GM23338 (cell line): Measurements from ENCODE around the gene EXOC3L4. TPM values are rescaled to one million over a fixed set of nuclear protein-coding genes. Genes with fewer than 3 reads are reported as not detected.
"Not testable (repeated sequence)": the region's sequence is repeated elsewhere in the genome, so short reads cannot be mapped to it uniquely, and the experiment has no call there.

ENCODE experiments used
- ATAC-seq: fragments of 200-7000 bp; cut with Tn5 transposase; 3 replicates; pipeline ENCODE4 v1.9.1; 2020
- DNase-seq: peaks from one replicate; pipeline ENCODE4 v3.0.0-alpha.2; 2015; ENCODE audit warnings: low spot score
- H2AFZ ChIP-seq: fragments of 200-600 bp; sonication (generic); 2 replicates; pipeline ENCODE4 v1.8.0; 2016; ENCODE audit warnings: antibody characterized with exemption, mild to moderate bottlenecking, moderate library complexity
- H3F3A ChIP-seq: fragments of 200-600 bp; sonication (generic); replicated peaks from 2 replicates; pipeline ENCODE4 v1.8.0; 2017; ENCODE audit warnings: antibody characterized with exemption, mixed run types, low read depth
- H3K27ac ChIP-seq: fragments of 200-600 bp; sonication (generic); 2 replicates; pipeline ENCODE4 v1.6.1; 2016; ENCODE audit warnings: low read depth
- H3K27me3 ChIP-seq: fragments of 200-600 bp; sonication (generic); 2 replicates; pipeline ENCODE4 v1.8.0; 2016; ENCODE audit warnings: mild to moderate bottlenecking, mixed run types, moderate library complexity; ENCODE audit not compliant: insufficient read depth
- H3K36me3 ChIP-seq: fragments of 200-600 bp; sonication (generic); 2 replicates; pipeline ENCODE4 v1.8.0; 2016; ENCODE audit warnings: mild to moderate bottlenecking; ENCODE audit not compliant: insufficient read depth
- H3K4me1 ChIP-seq: fragments of 200-600 bp; sonication (generic); 2 replicates; pipeline ENCODE4 v1.8.0; 2016; ENCODE audit warnings: mild to moderate bottlenecking, moderate library complexity; ENCODE audit not compliant: insufficient read depth
- H3K4me2 ChIP-seq: fragments of 200-600 bp; sonication (generic); 2 replicates; pipeline ENCODE4 v1.7.1; 2017; ENCODE audit warnings: mixed run types
- H3K4me3 ChIP-seq: fragments of 200-600 bp; sonication (generic); 2 replicates; pipeline ENCODE4 v1.6.1; 2016; ENCODE audit warnings: mixed run types
- H3K79me2 ChIP-seq: fragments of 200-600 bp; sonication (generic); replicated peaks from 2 replicates; pipeline ENCODE4 v1.8.0; 2017; ENCODE audit warnings: mild to moderate bottlenecking; ENCODE audit not compliant: insufficient read depth
- H3K9me2 ChIP-seq: fragments of 200-600 bp; sonication (generic); 2 replicates; pipeline ENCODE4 v1.8.0; 2017; ENCODE audit not compliant: insufficient read depth
- H4K20me1 ChIP-seq: fragments of 200-600 bp; sonication (generic); replicated peaks from 2 replicates; pipeline ENCODE4 v1.8.0; 2017; ENCODE audit warnings: mild to moderate bottlenecking; ENCODE audit not compliant: insufficient read depth
- H3K27ac Mint-ChIP-seq: 2 replicates; pipeline ENCODE4 v1.8.0; 2020; ENCODE audit warnings: inconsistent platforms, mild to moderate bottlenecking, moderate library complexity, mixed read lengths
- H3K27me3 Mint-ChIP-seq: 3 replicates; pipeline ENCODE4 v1.8.0; 2022; ENCODE audit warnings: low read depth, mild to moderate bottlenecking, moderate library complexity, mixed read lengths, inconsistent platforms; ENCODE audit not compliant: insufficient read depth, poor library complexity
- H3K36me3 Mint-ChIP-seq: 3 replicates; pipeline ENCODE4 v1.8.0; 2021; ENCODE audit warnings: low read depth, mild to moderate bottlenecking, inconsistent platforms, moderate library complexity, mixed read lengths
- H3K4me1 Mint-ChIP-seq: 3 replicates; pipeline ENCODE4 v1.8.0; 2020; ENCODE audit warnings: mild to moderate bottlenecking, inconsistent platforms, mixed read lengths
- H3K4me3 Mint-ChIP-seq: 3 replicates; pipeline ENCODE4 v1.8.0; 2021; ENCODE audit warnings: moderate library complexity, mild to moderate bottlenecking, inconsistent platforms, mixed read lengths
- H3K9me3 Mint-ChIP-seq: 3 replicates; pipeline ENCODE4 v1.8.0; 2020; ENCODE audit warnings: moderate library complexity, mild to moderate bottlenecking, inconsistent platforms, mixed read lengths
- CREB1 ChIP-seq: fragments of 250-450 bp; sonication (Bioruptor Pico); IDR thresholded peaks from 2 replicates; pipeline ENCODE4 v1.5.0; 2020; ENCODE audit warnings: low read depth, mild to moderate bottlenecking, moderate library complexity
- EZH2phosphoT487 ChIP-seq: fragments of 200-600 bp; sonication (generic); IDR thresholded peaks from one replicate; pipeline ENCODE4 v1.8.1; 2018; ENCODE audit warnings: antibody characterized with exemption; ENCODE audit not compliant: unreplicated experiment
- JUNB ChIP-seq: IDR thresholded peaks from one replicate; pipeline ENCODE4 v1.6.1; 2016; ENCODE audit warnings: antibody characterized with exemption; ENCODE audit not compliant: unreplicated experiment
- NANOG ChIP-seq: IDR thresholded peaks from 2 replicates; pipeline ENCODE4 v1.6.1; 2016; ENCODE audit warnings: antibody characterized with exemption, borderline replicate concordance
- POLR2AphosphoS5 ChIP-seq: IDR thresholded peaks from 2 replicates; pipeline ENCODE4 v1.6.1; 2016; ENCODE audit warnings: antibody characterized with exemption, low read depth
- ZNF114 ChIP-seq: fragments of 250-450 bp; sonication (Bioruptor Pico); IDR thresholded peaks from 2 replicates; pipeline ENCODE4 v1.5.0; 2020; ENCODE audit warnings: mild to moderate bottlenecking, moderate library complexity
- polyA plus RNA-seq: library from polyadenylated mRNA; unstranded; fragments of >200 nt; fragmentation: Nextera tagmentation; extraction: Ambion mirVana; gene quantifications from 2 replicates; pipeline ENCODE4 v1.2.1, GENCODE V29; 2016
- total RNA-seq: library from RNA; depleted of rRNA; stranded (reverse); fragments of >200 nt; shearing (Covaris generic); gene quantifications from 2 replicates; pipeline ENCODE4 v1.2.3, GENCODE V29; 2014
- TF ChIP-seq, protein P1 (sequence below): IDR thresholded peaks from 2 replicates; pipeline ENCODE4 v1.6.1; 2016; ENCODE audit warnings: antibody characterized with exemption
- TF ChIP-seq, protein P2 (sequence below): IDR thresholded peaks from one replicate; pipeline ENCODE4 v1.6.1; 2018; ENCODE audit warnings: antibody characterized with exemption; ENCODE audit not compliant: unreplicated experiment

Gene EXOC3L4
- total and polyA plus RNA-seq, 2 experiments from 2014 or later = not detected

DNA sequence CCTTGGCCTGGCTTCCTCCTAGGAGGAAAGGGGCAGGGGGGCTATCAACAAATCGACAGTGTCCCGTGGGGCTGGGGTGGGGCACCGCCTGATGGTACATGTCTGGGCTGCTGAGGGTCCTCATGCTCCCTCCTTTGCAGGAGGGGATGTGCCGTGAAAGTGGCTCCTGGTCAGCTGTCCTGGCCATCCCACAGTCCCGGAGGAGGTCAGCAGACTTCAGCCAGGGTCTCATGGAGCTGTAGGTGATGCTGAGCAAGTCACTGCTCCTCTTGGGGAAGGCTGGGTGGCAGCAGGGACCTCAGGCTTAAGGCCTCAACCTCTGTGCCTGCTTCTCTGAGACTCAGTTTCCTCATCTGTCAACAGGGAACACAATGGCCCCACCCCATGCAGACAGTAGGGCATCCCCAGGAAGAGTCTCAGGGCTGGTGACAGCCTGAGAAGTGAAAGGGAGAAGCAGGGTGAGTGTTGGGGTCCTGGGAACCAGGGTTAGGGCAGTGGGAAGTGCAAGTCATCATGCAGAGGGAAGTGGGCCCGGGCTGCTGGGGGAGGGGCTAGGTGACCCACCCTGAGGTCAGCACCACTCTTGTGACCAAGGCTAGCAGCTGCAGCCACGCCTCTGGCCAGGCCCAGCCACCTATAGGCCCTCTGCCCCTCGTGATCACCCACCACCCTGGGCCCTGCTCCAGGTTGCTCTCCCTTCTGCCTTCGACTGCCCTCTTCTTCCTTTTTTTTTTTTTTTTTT is 24.3 kb downstream of the EXOC3L4 start (continued):
- TF ChIP-seq, protein P1, sequence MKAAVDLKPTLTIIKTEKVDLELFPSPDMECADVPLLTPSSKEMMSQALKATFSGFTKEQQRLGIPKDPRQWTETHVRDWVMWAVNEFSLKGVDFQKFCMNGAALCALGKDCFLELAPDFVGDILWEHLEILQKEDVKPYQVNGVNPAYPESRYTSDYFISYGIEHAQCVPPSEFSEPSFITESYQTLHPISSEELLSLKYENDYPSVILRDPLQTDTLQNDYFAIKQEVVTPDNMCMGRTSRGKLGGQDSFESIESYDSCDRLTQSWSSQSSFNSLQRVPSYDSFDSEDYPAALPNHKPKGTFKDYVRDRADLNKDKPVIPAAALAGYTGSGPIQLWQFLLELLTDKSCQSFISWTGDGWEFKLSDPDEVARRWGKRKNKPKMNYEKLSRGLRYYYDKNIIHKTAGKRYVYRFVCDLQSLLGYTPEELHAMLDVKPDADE = no peak
- no peak for TF ChIP-seq EZH2phosphoT487
- no peak for TF ChIP-seq CREB1 (CRISPR knock-in tag)
- no peak for TF ChIP-seq JUNB
- no peak for TF ChIP-seq NANOG
- no peak for TF ChIP-seq ZNF114 (CRISPR knock-in tag)

DNA sequence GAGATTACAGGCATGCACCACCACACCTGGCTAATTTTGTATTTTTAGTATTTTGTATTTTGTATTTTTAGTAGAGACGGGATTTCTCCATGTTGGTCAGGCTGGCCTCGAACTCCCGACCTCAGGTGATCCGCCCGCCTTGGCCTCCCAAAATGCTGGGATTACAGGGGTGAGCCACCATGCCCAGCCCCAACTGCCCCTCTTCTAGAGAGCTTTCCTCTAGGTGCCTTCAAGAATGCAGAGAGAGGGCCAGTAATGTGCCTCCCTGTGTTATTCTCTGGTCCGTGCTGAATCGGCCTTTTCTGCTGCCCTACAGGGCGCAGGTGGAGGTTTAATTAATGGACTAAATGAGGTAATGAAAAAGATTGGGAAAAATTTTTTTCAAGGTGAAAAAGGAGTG is 25.0 kb downstream of the EXOC3L4 start:
- not testable (repeated sequence) for H3K27ac Mint-ChIP-seq, ATAC-seq, H3K27ac ChIP-seq, DNase-seq, H3K4me2 ChIP-seq, H3K4me3 ChIP-seq, H3K36me3 Mint-ChIP-seq, H3K36me3 ChIP-seq, H3K4me3 Mint-ChIP-seq, H3K9me3 Mint-ChIP-seq, H2AFZ ChIP-seq, H3K79me2 ChIP-seq, H3F3A ChIP-seq, H4K20me1 ChIP-seq, H3K9me2 ChIP-seq
- peaks cover 15% of the 10 kb centered on the region; the same call in 1 of the 2 replicates for H3K4me1 ChIP-seq
- Mint-ChIP-seq H3K27me3 (peaks cover 19% of the 10 kb centered on the region), H3K4me1 (peaks cover 13% of the 10 kb centered on the region)
- peaks cover 30% of the 10 kb centered on the region for H3K27me3 ChIP-seq

DNA sequence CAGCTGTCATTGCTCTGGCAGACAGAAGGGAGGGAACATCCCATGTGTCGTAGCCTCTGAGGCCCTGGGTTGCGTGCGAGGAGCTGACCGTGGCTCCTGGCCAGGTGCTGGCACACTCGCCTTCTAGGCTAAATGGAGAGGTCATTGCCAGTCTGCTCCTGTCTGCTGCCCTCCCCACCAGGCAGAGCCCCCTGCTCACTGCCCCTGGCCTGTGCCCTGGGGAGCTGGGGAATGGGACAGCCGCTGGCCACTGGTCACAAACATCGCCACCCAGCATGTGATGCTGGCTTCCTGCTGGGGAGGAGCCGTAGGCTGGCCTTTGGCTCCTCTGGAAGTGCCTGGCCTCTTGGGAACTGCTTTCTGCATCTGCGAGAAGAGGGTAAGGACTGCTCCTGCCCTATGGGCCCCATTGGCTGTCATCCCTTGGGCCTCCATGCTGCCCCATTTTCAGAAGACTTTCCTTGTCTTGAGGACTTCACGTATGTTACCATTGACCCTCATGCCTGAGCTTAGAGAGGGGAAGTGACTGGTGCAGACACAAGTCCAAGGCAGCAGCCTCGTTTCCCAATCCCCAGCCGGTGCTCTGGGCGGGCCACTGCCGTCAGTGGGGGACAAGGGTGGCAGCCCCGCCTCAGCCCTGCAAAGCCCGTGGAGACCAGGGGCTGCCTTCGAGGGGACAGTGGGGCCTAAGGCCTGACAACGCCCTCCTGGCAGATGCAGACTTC is 26.8 kb downstream of the EXOC3L4 start:
- H2AFZ ChIP-seq = no peak overlapping the region
- peaks cover 15% of the 10 kb centered on the region; the same call in 1 of the 2 replicates for H3K4me1 ChIP-seq
- H3K9me2 ChIP-seq = no peaks in the 10 kb centered on the region
- ATAC-seq (no peak), DNase-seq (no peak)
- H4K20me1 ChIP-seq = no peaks in the 10 kb centered on the region; the same call in 1 of the 2 replicates
- Mint-ChIP-seq H3K4me1 (peaks cover 15% of the 10 kb centered on the region), H3K9me3 (no peaks in the 10 kb centered on the region), H3K4me3 (0 out of 3 replicates have a peak overlapping the region, but pooled peaks have one; percentile 29), H3K36me3 (peaks cover 1% of the 10 kb centered on the region; the same call in 1 of the 3 replicates), H3K27me3 (peaks cover 30% of the 10 kb centered on the region), H3K27ac (no peak overlapping the region)
- no peak overlapping the region for H3K4me3 ChIP-seq
- no peaks in the 10 kb centered on the region for H3K79me2 ChIP-seq
- no peaks in the 10 kb centered on the region for H3K36me3 ChIP-seq
- no peak overlapping the region for H3K27ac ChIP-seq
- H3F3A ChIP-seq = no peaks in the 10 kb centered on the region; the same call in 1 of the 2 replicates
- peak overlapping the region; percentile 64 for H3K4me2 ChIP-seq
- H3K27me3 ChIP-seq = peaks cover 48% of the 10 kb centered on the region
- no peak for TF ChIP-seq ZNF114 (CRISPR knock-in tag)
- no peak for TF ChIP-seq EZH2phosphoT487
- TF ChIP-seq, protein P2, sequence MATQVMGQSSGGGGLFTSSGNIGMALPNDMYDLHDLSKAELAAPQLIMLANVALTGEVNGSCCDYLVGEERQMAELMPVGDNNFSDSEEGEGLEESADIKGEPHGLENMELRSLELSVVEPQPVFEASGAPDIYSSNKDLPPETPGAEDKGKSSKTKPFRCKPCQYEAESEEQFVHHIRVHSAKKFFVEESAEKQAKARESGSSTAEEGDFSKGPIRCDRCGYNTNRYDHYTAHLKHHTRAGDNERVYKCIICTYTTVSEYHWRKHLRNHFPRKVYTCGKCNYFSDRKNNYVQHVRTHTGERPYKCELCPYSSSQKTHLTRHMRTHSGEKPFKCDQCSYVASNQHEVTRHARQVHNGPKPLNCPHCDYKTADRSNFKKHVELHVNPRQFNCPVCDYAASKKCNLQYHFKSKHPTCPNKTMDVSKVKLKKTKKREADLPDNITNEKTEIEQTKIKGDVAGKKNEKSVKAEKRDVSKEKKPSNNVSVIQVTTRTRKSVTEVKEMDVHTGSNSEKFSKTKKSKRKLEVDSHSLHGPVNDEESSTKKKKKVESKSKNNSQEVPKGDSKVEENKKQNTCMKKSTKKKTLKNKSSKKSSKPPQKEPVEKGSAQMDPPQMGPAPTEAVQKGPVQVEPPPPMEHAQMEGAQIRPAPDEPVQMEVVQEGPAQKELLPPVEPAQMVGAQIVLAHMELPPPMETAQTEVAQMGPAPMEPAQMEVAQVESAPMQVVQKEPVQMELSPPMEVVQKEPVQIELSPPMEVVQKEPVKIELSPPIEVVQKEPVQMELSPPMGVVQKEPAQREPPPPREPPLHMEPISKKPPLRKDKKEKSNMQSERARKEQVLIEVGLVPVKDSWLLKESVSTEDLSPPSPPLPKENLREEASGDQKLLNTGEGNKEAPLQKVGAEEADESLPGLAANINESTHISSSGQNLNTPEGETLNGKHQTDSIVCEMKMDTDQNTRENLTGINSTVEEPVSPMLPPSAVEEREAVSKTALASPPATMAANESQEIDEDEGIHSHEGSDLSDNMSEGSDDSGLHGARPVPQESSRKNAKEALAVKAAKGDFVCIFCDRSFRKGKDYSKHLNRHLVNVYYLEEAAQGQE = no peak
- no peak for TF ChIP-seq POLR2AphosphoS5
